Activated CD8-positive, alpha-beta memory T cell treated with anti-CD3 and anti-CD28 coated beads, Interleukin-2, amount 50 U/mL, for 1 hour (primary cell): ENCODE measurements around the gene CYYR1.
"Not testable (repeated sequence)": the region's sequence is repeated elsewhere in the genome, so short reads cannot be mapped to it uniquely, and the experiment has no call there.

Source experiments
- DNase-seq: peaks from one replicate; pipeline ENCODE4 v3.0.0-alpha.2; 2020; ENCODE audit errors: extremely low read depth

The CYYR1 gene

GRCh38 chr21:26489781-26490180 lies 83.3 kb downstream of the CYYR1 start:
- no peak for DNase-seq

- DNase-seq, result no peak
Measured at GRCh38 chr21:26487981-26488480, 85.1 kb downstream of the CYYR1 start.

GRCh38 chr21:26473471-26473870 lies 99.6 kb downstream of the CYYR1 start:
- DNase-seq, result no peak

- no peak for DNase-seq
Measured at GRCh38 chr21:26471099-26471471, 102.0 kb downstream of the CYYR1 start.

- DNase-seq, result no peak
Measured at GRCh38 chr21:26470351-26471098, 102.6 kb downstream of the CYYR1 start.

GRCh38 chr21:26469789-26470188 lies 103.3 kb downstream of the CYYR1 start:
- DNase-seq, result no peak

GRCh38 chr21:26465916-26466315 lies 107.2 kb downstream of the CYYR1 start:
- no peak for DNase-seq

- no peak for DNase-seq
Measured at GRCh38 chr21:26461500-26461899, 111.6 kb downstream of the CYYR1 start.

- DNase-seq, result no peak
Measured at GRCh38 chr21:26460621-26461020, 112.5 kb downstream of the CYYR1 start.

- not testable (repeated sequence) for DNase-seq
Measured at GRCh38 chr21:26458854-26459253, 114.2 kb downstream of the CYYR1 start.

GRCh38 chr21:26457817-26458216 lies 115.3 kb downstream of the CYYR1 start:
- DNase-seq, result no peak

- no peak for DNase-seq
Measured at GRCh38 chr21:26453267-26453666, 119.8 kb downstream of the CYYR1 start.

GRCh38 chr21:26451081-26451740 lies 121.9 kb downstream of the CYYR1 start:
- DNase-seq, result no peak

- no peak for DNase-seq
Measured at GRCh38 chr21:26449161-26449560, 123.9 kb downstream of the CYYR1 start.

- no peak for DNase-seq
Measured at GRCh38 chr21:26448751-26449150, 124.3 kb downstream of the CYYR1 start.

- no peak for DNase-seq
Measured at GRCh38 chr21:26447932-26448475, 125.1 kb downstream of the CYYR1 start.

GRCh38 chr21:26445440-26445839 lies 127.6 kb downstream of the CYYR1 start:
- DNase-seq, result no peak

GRCh38 chr21:26444646-26445045 lies 128.4 kb downstream of the CYYR1 start:
- no peak for DNase-seq

GRCh38 chr21:26443867-26444266 lies 129.2 kb downstream of the CYYR1 start:
- DNase-seq, result no peak

- DNase-seq, result no peak
Measured at GRCh38 chr21:26443291-26443690, 129.8 kb downstream of the CYYR1 start.

- DNase-seq, result no peak
Measured at GRCh38 chr21:26441149-26441548, 131.9 kb downstream of the CYYR1 start.

GRCh38 chr21:26438976-26439375 lies 134.1 kb downstream of the CYYR1 start:
- DNase-seq, result no peak
